Frontal cortex (tissue), 4 donors: ENCODE measurements around the gene RGS7. TPM values are rescaled to one million over a fixed set of nuclear protein-coding genes. Genes with fewer than 3 reads are reported as not detected.
A peak's percentile ranks its signal among the peaks of the same experiment; 100 is the strongest.

Experiments used
- DNase-seq, 2 donors: peaks; one replicate each; pipeline ENCODE4 v3.0.0; 2012; ENCODE audit warnings: low spot score in 2 of 2
- FAIRE-seq: peaks from 2 replicates; lab custom pipeline; 2012; peaks lifted over from hg19 to GRCh38; lab: Jason Lieb, UNC
- total RNA-seq: library from RNA; depleted of rRNA; stranded (reverse); fragments of >200 nt; gene quantifications from one replicate; pipeline ENCODE4 v1.2.3, GENCODE V29; 2014
- donor health status: control.
- donor health status: control.
- donor health status: control.

The RGS7 gene
- 20.0 TPM for total RNA-seq

GRCh38 chr1:241356519-241357365 lies at the start of gene RGS7:
TSS of gene RGS7 (minus strand) at chr1:241357205.
- FAIRE-seq (no peak), DNase-seq (peak; percentile 75 to 80)

DNA sequence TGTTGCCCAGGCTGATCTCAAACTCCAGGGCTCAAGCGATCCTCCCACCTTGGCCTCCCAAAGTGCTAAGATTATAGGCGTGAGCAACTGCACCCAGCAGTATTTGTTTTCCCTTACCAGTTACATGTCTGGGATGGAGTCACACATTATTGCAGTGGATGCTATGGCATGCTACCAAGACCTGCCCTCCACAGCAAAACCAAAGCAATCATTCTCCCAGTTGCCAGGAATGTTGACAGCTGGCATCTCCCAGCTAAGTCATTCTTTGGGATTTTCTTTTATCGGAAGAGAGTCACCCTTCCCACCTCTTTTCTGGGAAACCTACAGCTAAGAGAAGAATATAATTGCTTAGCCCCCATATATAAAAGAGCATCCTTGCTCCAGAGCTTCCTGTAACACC lies 49.4 kb upstream of the RGS7 start:
- no peak for DNase-seq
- no peak for FAIRE-seq

- DNase-seq (no peak), FAIRE-seq (no peak)
Observed at GRCh38 chr1:241401156-241401555, 44.2 kb upstream of the RGS7 start.

DNA sequence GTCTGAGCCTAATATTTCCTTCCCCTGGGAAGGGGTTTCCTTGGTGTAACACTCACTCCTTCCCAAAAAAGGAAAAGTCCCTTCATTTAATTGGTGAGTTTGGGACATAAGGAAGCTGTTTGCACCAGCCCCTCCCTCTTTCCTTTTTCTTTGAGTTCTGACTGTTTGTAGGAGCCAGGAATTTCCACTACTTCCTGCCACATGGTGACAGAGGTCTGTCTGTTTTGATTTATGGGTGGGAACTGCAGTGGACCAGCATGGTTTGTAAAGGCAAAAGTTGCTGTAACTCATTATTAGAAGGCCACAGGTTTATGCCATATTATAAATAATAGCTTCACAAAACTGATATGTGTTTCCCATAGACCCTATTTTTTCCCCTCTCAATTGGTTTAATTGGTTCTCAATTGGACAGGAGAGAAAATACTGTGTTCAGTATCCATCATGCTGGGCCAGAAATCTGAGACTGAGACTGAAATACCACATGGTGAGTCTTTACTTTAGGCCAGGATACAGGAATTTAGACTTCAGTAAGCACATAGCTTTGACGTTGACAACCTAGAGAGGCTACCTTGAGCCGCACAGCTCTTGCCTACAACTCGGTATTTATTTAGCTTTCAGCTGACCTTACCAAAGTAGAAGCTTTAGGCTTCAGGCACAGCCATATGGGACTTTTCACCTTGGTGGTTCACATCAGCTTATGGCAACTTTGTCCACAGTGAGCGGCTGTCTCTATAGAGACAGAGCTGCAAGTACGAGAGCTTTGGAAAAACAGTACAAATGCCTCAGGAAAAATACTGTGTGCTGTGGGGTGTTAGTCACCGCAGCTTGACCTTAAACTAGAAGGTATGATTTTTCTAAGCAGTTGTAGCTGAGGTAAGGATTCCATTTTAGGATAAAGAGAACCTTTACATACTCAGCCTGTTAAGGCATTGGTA lies 40.0 kb upstream of the RGS7 start:
- no peak for DNase-seq
- no peak for FAIRE-seq

DNA sequence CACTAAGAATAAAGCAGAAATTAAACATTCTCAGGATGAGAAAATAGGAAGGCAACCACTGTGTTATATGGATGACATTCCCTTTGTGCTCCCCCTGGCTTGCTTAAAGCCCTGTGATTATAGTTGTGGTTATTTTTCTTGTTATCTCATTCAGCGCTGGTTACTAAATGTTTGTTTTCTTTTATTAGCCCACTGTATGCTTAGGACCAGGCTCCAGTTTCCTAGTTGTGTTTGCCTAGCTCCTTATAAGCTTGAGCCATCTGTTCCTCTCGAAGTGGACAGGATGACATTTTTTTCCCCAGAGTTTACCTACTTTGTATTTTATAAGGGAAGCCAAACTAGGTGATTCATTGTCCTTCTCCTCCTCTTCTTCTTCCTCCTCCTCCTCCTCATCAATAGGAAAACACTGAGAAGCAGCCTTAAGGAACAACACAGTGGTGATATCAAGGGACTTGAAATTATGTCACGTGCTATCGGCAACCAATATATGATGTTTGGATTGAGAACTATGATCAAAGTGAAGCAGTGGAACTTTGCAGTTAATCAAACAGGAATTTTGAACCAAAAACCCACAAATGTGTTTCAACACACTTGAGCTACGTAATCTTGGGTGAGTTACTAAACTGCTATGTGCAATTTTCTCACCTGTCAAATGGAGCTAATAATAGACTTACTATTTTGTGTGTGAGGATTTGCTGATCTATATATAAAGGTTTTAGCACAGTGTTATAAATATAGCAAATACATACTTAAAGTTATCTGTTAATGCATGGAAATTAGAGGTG lies 35.1 kb upstream of the RGS7 start:
- DNase-seq (no peak), FAIRE-seq (no peak)

- no peak for FAIRE-seq
- DNase-seq: no peak
Observed at GRCh38 chr1:241390526-241390925, 33.5 kb upstream of the RGS7 start.

DNA sequence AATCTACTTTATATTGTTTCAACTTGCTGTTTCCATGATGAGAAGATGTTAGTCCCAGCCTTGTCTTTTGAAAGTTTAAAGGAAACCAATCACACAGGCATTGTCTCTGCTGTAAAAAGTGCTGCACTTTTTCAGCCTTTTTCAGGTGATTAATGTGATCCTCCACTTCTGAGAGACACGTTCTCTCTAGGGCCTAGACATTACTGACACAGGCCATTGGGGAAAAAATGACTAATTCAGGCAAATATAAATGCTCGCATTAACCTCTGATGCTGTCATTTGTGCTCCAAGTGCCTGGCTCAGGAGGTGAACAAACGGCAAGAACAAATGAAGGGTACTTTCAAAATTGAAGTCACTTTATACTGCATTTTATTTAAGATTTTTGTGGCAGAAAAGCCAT lies 32.4 kb upstream of the RGS7 start:
- no peak for DNase-seq
- FAIRE-seq: no peak

GRCh38 chr1:241387216-241387615 lies 30.2 kb upstream of the RGS7 start:
- DNase-seq (no peak), FAIRE-seq (no peak)

GRCh38 chr1:241376701-241377100 lies 19.7 kb upstream of the RGS7 start:
- FAIRE-seq (no peak), DNase-seq (no peak)

- no peak for DNase-seq
- no peak for FAIRE-seq
Observed at GRCh38 chr1:241375886-241376285, 18.9 kb upstream of the RGS7 start.

DNA sequence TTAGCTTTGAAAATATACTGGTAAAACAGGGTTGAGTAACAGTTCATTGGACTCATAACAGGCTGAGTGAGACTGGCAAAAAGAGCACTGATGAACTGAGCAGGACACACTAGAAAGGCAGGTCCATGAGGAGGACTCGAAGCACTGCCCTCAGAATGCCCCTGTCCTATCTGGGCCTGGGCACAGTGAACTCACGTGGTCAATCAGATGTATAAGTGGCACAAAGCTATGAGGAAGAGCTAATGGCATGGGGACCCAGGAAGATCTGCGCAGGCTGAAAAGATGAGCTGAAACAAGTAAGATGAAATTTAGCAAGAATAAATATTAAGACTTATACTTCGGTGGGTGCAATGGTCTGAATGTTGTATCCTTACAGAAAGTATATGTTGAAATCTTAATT lies 9.2 kb upstream of the RGS7 start:
- DNase-seq (no peak), FAIRE-seq (no peak)

GRCh38 chr1:241362350-241362749 lies 5.3 kb upstream of the RGS7 start:
- no peak for DNase-seq
- FAIRE-seq: no peak

GRCh38 chr1:241357366-241358340 lies 648 bp upstream of the RGS7 start:
- no peak for DNase-seq
- no peak for FAIRE-seq

DNA sequence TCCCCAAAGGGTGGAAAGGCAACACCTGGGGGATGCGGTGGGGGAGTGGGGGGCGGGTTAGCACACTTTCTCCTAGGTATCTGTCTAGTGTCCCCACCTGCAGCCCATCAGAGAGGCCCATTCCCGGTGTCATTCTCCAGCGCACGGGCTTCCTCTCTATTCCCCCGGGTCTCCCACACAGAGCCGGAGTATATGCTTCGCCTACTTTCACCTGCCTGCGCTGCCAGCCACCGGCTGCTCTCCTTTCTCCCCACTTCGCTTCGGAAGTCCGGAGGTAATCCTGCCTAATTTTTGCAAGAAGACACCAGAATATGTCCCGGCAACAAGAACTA lies 852 bp downstream of the RGS7 start:
- DNase-seq: no peak
- no peak for FAIRE-seq

DNA sequence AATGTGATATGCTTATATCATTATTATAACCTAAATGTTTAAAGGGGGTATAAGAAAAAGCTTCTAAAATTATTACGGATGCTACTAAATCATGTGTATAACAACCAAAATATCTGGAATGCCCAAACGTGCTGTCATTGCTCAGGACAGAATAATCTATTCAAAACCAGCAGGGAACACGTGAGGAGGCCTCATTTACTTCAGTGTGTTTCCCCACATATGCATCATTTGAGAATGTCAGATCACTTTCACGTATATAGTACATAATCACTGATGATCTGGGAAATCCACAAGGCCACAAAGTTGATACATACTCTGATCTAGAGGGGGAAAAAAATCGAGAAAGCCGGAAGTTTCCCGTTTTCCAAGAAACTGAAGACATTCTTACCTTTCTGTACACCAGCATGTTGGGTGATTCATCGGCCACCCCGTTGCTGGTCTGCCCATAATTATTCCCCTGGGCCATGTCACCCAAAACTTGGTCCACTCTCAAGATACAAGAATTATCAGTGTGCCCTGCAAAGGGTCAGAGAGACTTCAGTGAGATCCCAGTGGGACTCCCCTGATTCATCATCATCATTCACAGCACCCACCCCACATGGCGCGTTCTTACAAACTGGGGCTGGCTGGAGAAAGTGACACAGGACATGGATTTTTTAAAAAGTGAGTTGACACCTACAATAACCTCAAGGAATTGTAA lies 1.5 kb downstream of the RGS7 start:
- DNase-seq: no peak

GRCh38 chr1:241352401-241352800 lies 4.6 kb downstream of the RGS7 start:
- DNase-seq (no peak), FAIRE-seq (no peak)

More for the DNA sequence above, 1.5 kb downstream of the RGS7 start:
- no peak for FAIRE-seq

- FAIRE-seq (no peak), DNase-seq (no peak)
Observed at GRCh38 chr1:241351841-241352240, 5.2 kb downstream of the RGS7 start.

DNA sequence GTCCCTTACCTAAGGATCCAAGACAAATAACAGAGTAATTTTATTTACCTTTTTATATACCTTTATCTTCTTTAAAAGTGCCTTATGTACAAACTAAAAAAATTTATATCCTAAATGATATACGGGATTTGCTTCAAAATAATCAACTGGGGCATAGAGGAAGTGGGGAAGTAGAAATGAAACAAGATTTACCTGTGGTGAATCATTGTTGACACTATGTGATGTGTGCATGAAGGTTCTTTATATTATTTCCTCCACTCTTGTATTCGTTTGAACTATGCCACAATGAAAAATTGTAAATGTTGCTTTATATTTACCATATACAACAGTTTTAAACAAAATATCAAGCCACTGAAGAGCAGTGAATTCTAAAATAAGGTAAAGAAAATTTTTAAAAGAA lies 13.0 kb downstream of the RGS7 start:
- DNase-seq (no peak), FAIRE-seq (no peak)

DNA sequence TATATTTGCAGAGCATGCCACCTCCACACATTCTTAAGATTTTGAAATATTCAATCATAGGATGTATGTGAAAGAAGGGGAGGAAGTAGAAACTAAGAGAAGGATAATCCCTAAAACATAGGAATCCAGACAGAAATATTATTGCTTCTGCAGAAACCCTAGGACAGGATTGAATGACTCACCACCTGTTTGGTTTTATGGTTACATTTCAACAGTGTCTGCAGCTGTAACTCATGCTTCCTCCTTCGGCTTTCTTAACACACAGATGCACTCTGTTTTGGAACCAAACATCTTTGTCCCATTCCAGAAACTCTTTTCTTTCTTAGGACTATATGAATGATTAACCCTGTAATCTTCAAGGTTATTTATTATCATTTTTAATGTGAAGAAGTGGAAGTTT lies 20.7 kb downstream of the RGS7 start:
- no peak for FAIRE-seq
- no peak for DNase-seq
